PC-3 (cell line): Measurements from ENCODE around the gene FOXA3.

Experiments
- CTCF ChIP-seq: fragments of 300-600 bp; sonication (generic); conservative IDR thresholded peaks from 2 replicates; pipeline ENCODE4 v1.5.1; 2017; ENCODE audit warnings: antibody characterized with exemption, low read depth, mild to moderate bottlenecking, low read length
- EZH2 ChIP-seq: fragments of 300-600 bp; sonication (generic); IDR thresholded peaks from one replicate; pipeline ENCODE4 v1.6.1; 2017; ENCODE audit warnings: antibody characterized with exemption, mild to moderate bottlenecking, low read length; ENCODE audit not compliant: unreplicated experiment
- EZH2phosphoT487 ChIP-seq: fragments of 300-600 bp; sonication (generic); IDR thresholded peaks from 2 replicates; pipeline ENCODE4 v1.6.1; 2018; ENCODE audit warnings: mild to moderate bottlenecking, antibody characterized with exemption, low read length, borderline replicate concordance

- TF ChIP-seq CTCF, result no peak
- no peak for TF ChIP-seq EZH2
- no peak for TF ChIP-seq EZH2phosphoT487
Measured at GRCh38 chr19:45881082-45881908, 17.2 kb downstream of the FOXA3 start.
